Lung (tissue), 12 donors: ENCODE results near the gene CCL24. TPM values are rescaled to one million over a fixed set of nuclear protein-coding genes. Genes with fewer than 3 reads are reported as not detected.
"Not testable (repeated sequence)": the region's sequence is repeated elsewhere in the genome, so short reads cannot be mapped to it uniquely, and the experiment has no call there.

Experiments used
- ATAC-seq: fragments of 200-7000 bp; cut with Tn5 transposase; one replicate; pipeline ENCODE4 v1.9.1; 2020; ENCODE audit warnings: moderate number of reproducible peaks; ENCODE audit not compliant: insufficient read depth, low FRiP score
- DNase-seq, 3 donors: peaks; one replicate each; pipeline ENCODE4 v3.0.0-alpha.2; 2013 to 2017
- H3K27ac ChIP-seq, 2 donors: one replicate each; pipeline ENCODE4 v1.5.1; 2013; ENCODE audit warnings: mild to moderate bottlenecking in 2 of 2, moderate library complexity in 2 of 2, control low read depth in 1 of 2, inconsistent platforms in 1 of 2, low read depth in 1 of 2, low read length in 1 of 2
- H3K27me3 ChIP-seq, 3 donors: one replicate each; pipeline ENCODE4 v1.5.1; 2013; ENCODE audit warnings: low read length in 2 of 3; ENCODE audit not compliant: control insufficient read depth in 3 of 3, insufficient read depth in 3 of 3
- H3K36me3 ChIP-seq, 4 donors: one replicate each; pipeline ENCODE4 v1.5.1; 2013; ENCODE audit warnings: low read length in 4 of 4, mild to moderate bottlenecking in 1 of 4, moderate library complexity in 1 of 4; ENCODE audit not compliant: control insufficient read depth in 4 of 4, insufficient read depth in 4 of 4
- H3K4me1 ChIP-seq, 5 donors: one replicate each; pipeline ENCODE4 v1.5.1; 2013; ENCODE audit warnings: low read length in 5 of 5, mild to moderate bottlenecking in 2 of 5, moderate library complexity in 1 of 5; ENCODE audit not compliant: control insufficient read depth in 5 of 5, insufficient read depth in 5 of 5
- H3K4me3 ChIP-seq: one replicate; pipeline ENCODE4 v1.5.1; 2013; ENCODE audit warnings: mild to moderate bottlenecking, control low read depth, moderate library complexity
- H3K9ac ChIP-seq, 2 donors: one replicate each; pipeline ENCODE4 v1.5.1; 2013; ENCODE audit warnings: low read length in 2 of 2, control low read depth in 1 of 2; ENCODE audit not compliant: insufficient read depth in 1 of 2
- H3K9me3 ChIP-seq, 4 donors: one replicate each; pipeline ENCODE4 v1.5.1; 2013; ENCODE audit warnings: low read length in 3 of 4, mild to moderate bottlenecking in 1 of 4, moderate library complexity in 1 of 4; ENCODE audit not compliant: control insufficient read depth in 4 of 4, insufficient read depth in 3 of 4
- CTCF ChIP-seq: IDR thresholded peaks from 2 replicates; pipeline ENCODE4 v1.5.1; 2012; ENCODE audit warnings: mild to moderate bottlenecking; ENCODE audit errors: control extremely low read depth, extremely low read depth
- WGBS, 2 donors: extraction: QIAGEN DNeasy Blood & Tissue Kit; methylation state at CpG; one replicate each; pipeline ENCODE4 v1.1.7; 2013; 5-methylcytosine and 5-hydroxymethylcytosine counted together
- polyA plus RNA-seq, 2 donors: library from polyadenylated mRNA; stranded (reverse); fragments of 200-250 nt; gene quantifications; one replicate each; pipeline ENCODE4 v1.2.1, GENCODE V29; 2013
- total RNA-seq, 2 donors: library from RNA; depleted of rRNA in 1 of 2; stranded (reverse); fragments of >200 nt in 1 of 2; gene quantifications; one replicate each; pipeline ENCODE4 v1.2.1, GENCODE V29; 2014 to 2021
- donor health status: control.
- donor health status: control.
- donor health status: Bipolar disorder and iron deficiency.
- donor health status: healthy.
- donor health status: DM: yes; HTN: yes; CAD: no.

Gene CCL24
- total and polyA plus RNA-seq, 4 donors = 1.1 to 4.8 (median 2.8) TPM; not detected in 1

- Histone ChIP-seq H3K4me3 (no peak overlapping the region), H3K9me3 (no peaks in the 10 kb centered on the region), H3K4me1 (no peaks in the 10 kb centered on the region), H3K9ac (no peak overlapping the region), H3K27ac (no peak overlapping the region), H3K27me3 (no peaks in the 10 kb centered on the region), H3K36me3 (no peaks in the 10 kb centered on the region)
- 94 to 97% methylated on average over 6 of the region's 6 CpGs for WGBS, 2 donors
- no peak for DNase-seq
- no peak for TF ChIP-seq CTCF
- ATAC-seq = no peak
Measured at GRCh38 chr7:75830978-75831377, 17.4 kb upstream of the CCL24 start.

GRCh38 chr7:75829656-75830055 lies 16.1 kb upstream of the CCL24 start:
- H3K4me3 ChIP-seq, H3K27ac ChIP-seq, ATAC-seq, H3K27me3 ChIP-seq, H3K36me3 ChIP-seq, H3K9ac ChIP-seq, H3K4me1 ChIP-seq, DNase-seq, H3K9me3 ChIP-seq: not testable (repeated sequence)
- 70% methylated on average over 6 of the region's 6 CpGs for WGBS, 2 donors

GRCh38 chr7:75823198-75823910 lies 9.7 kb upstream of the CCL24 start:
- DNase-seq (no peak), ATAC-seq (no peak)
- Histone ChIP-seq H3K9me3 (no peaks in the 10 kb centered on the region), H3K9ac (no peak overlapping the region), H3K27ac (no peak overlapping the region), H3K4me1 (no peaks in the 10 kb centered on the region), H3K4me3 (no peak overlapping the region), H3K36me3 (no peaks in the 10 kb centered on the region), H3K27me3 (no peaks in the 10 kb centered on the region)
- TF ChIP-seq CTCF = no peak
- 56 to 69% methylated on average over 9 of the region's 9 CpGs for WGBS, 2 donors

GRCh38 chr7:75820688-75821087 lies 7.1 kb upstream of the CCL24 start:
- no peaks in the 10 kb centered on the region for H3K9me3 ChIP-seq
- H3K27ac ChIP-seq = no peak overlapping the region
- no peaks in the 10 kb centered on the region for H3K36me3 ChIP-seq
- H3K9ac ChIP-seq = no peak overlapping the region
- WGBS, 2 donors = 87 to 100% methylated on average over 1 of the region's 1 CpG
- ATAC-seq = no peak
- no peaks in the 10 kb centered on the region for H3K4me1 ChIP-seq
- TF ChIP-seq CTCF = no peak
- DNase-seq = no peak
- H3K4me3 ChIP-seq = no peak overlapping the region
- no peaks in the 10 kb centered on the region for H3K27me3 ChIP-seq
